ENCODE results near the gene HOXA9. TPM values are rescaled to one million over a fixed set of nuclear protein-coding genes. Genes with fewer than 3 reads are reported as not detected.

Gene HOXA9
- total RNA-seq, 1 donor: 20.3 TPM

GRCh38 chr7:27179030-27179429, 13.7 kb upstream of the HOXA9 start:
- peak; percentile 54 for DNase-seq (ENCODE audit: low read depth)
- H3K4me3 ChIP-seq (ENCODE audit: low read depth, low read length): peak overlapping the region; percentile 67
- no peak for TF ChIP-seq CTCF (IDR thresholded peaks at IDR 0.05; ENCODE audit: insufficient read depth, low read depth, low read length)

- peak overlapping the region; percentile 67 for H3K4me3 ChIP-seq (ENCODE audit: low read depth, low read length)
- peak; percentile 88 for DNase-seq (ENCODE audit: low read depth)
- TF ChIP-seq CTCF (IDR thresholded peaks at IDR 0.05; ENCODE audit: insufficient read depth, low read depth, low read length): no peak
Observed at GRCh38 chr7:27178366-27178765, 13.0 kb upstream of the HOXA9 start.

- peak; percentile 65 for DNase-seq (ENCODE audit: low read depth)
- TF ChIP-seq CTCF (IDR thresholded peaks at IDR 0.05; ENCODE audit: insufficient read depth, low read depth, low read length): no peak
- H3K4me3 ChIP-seq (ENCODE audit: low read depth, low read length): peak overlapping the region; percentile 67
Observed at GRCh38 chr7:27177795-27178320, 12.5 kb upstream of the HOXA9 start.

- DNase-seq (ENCODE audit: low read depth): peak; percentile 71
- peak overlapping the region; percentile 67 for H3K4me3 ChIP-seq (ENCODE audit: low read depth, low read length)
Observed at GRCh38 chr7:27176962-27177794, 11.8 kb upstream of the HOXA9 start.

GRCh38 chr7:27176524-27176845, 11.1 kb upstream of the HOXA9 start:
- no peak for TF ChIP-seq CTCF (IDR thresholded peaks at IDR 0.05; ENCODE audit: insufficient read depth, low read depth, low read length)
- DNase-seq (ENCODE audit: low read depth): no peak
- peak overlapping the region; percentile 67 for H3K4me3 ChIP-seq (ENCODE audit: low read depth, low read length)

More at GRCh38 chr7:27176962-27177794, 11.8 kb upstream of the HOXA9 start:
- no peak for TF ChIP-seq CTCF (IDR thresholded peaks at IDR 0.05; ENCODE audit: insufficient read depth, low read depth, low read length)

GRCh38 chr7:27175626-27176523, 10.5 kb upstream of the HOXA9 start:
- no peak for TF ChIP-seq CTCF (IDR thresholded peaks at IDR 0.05; ENCODE audit: insufficient read depth, low read depth, low read length)
- H3K4me3 ChIP-seq (ENCODE audit: low read depth, low read length): peak overlapping the region; percentile 67
- DNase-seq (ENCODE audit: low read depth): peak; percentile 67
